ELF-1 (cell line): ENCODE measurements around the gene RICTOR.

Experiments used
- DNase-seq: peaks from one replicate; pipeline ENCODE4 v3.0.0-alpha.2; 2016; ENCODE audit warnings: low read depth, low spot score

Gene RICTOR, protein sequence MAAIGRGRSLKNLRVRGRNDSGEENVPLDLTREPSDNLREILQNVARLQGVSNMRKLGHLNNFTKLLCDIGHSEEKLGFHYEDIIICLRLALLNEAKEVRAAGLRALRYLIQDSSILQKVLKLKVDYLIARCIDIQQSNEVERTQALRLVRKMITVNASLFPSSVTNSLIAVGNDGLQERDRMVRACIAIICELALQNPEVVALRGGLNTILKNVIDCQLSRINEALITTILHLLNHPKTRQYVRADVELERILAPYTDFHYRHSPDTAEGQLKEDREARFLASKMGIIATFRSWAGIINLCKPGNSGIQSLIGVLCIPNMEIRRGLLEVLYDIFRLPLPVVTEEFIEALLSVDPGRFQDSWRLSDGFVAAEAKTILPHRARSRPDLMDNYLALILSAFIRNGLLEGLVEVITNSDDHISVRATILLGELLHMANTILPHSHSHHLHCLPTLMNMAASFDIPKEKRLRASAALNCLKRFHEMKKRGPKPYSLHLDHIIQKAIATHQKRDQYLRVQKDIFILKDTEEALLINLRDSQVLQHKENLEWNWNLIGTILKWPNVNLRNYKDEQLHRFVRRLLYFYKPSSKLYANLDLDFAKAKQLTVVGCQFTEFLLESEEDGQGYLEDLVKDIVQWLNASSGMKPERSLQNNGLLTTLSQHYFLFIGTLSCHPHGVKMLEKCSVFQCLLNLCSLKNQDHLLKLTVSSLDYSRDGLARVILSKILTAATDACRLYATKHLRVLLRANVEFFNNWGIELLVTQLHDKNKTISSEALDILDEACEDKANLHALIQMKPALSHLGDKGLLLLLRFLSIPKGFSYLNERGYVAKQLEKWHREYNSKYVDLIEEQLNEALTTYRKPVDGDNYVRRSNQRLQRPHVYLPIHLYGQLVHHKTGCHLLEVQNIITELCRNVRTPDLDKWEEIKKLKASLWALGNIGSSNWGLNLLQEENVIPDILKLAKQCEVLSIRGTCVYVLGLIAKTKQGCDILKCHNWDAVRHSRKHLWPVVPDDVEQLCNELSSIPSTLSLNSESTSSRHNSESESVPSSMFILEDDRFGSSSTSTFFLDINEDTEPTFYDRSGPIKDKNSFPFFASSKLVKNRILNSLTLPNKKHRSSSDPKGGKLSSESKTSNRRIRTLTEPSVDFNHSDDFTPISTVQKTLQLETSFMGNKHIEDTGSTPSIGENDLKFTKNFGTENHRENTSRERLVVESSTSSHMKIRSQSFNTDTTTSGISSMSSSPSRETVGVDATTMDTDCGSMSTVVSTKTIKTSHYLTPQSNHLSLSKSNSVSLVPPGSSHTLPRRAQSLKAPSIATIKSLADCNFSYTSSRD (N-terminal part only)

DNA sequence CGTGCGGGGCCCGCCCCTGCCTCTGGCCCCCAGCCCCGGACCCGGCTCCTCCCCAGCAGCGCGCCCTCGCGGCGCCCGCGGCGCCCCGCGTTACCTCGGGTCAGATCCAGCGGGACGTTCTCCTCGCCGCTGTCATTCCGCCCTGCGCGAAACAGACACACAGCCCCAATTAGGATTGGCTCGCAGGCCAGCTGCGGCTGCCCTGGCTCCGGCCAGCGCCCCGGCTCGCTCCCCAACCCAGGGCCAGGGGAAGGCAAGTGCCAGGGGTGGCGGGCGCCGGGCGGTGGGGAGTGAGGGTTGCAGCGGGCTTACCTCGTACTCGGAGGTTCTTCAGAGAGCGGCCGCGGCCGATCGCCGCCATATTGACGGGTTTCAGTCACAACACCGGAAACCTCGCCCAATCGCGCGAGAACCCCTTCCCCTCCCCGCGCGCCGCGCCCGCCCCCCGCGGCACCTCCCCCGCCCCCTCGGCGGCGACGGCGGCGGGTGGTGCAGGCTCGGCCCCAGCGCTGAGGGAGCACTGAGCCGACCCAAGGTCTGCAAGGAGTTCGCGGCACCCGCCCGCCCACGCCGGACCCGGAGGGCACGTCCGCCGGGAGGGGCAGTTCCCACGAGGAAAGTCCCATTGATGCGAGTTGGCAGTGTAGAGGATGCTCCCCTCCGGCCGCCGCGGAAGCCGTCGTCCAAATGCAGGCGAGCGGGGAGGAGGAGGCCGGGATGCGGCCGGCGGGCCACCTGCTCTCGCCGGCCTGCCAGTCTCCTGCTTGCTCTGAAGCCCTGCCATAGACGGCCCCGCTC lies at the start of gene RICTOR:
RICTOR (minus strand) TSS at position 383 of the 798 bp plus-strand sequence; CDS start at position 361, 22 bp downstream.
- peak; percentile 82 for DNase-seq

- DNase-seq, result no peak
These were observed 47.7 kb upstream of the RICTOR start for GRCh38 chr5:39121922-39122321.

- DNase-seq, result no peak
These were observed 47.1 kb upstream of the RICTOR start for GRCh38 chr5:39121315-39121714.

GRCh38 chr5:39120052-39120420 lies 45.8 kb upstream of the RICTOR start:
- no peak for DNase-seq

DNA sequence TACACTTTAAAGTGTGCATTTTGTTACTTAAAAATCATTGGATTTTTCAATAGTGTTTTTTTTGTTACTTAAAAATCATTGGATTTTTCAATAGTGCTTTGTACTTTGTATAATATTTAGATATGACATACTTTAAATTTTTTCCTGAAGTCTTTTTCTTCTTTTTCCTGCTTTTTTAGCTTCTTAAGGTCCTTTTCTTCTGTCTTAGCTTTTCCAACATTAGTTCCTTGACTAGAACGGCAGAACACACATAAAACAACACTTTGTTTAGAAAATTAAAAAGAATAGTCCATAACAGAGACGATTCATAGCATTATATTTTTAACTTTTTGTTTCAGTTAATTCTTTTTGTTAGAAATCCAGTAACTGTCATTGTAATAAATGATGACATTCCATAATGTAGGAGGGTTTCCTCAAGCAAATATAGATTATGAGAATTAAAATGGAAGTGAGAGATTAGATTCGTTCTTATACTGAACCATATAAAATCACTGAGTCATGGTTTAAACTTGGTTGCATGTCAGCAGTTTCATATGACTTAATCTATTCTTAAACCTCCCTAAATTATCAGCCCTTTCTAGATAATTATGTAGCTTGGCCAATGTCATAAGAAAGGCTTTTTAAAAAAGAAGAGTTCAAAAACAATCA lies 45.3 kb upstream of the RICTOR start:
- DNase-seq, result no peak

GRCh38 chr5:39118638-39119037 lies 44.4 kb upstream of the RICTOR start:
- DNase-seq, result no peak

DNA sequence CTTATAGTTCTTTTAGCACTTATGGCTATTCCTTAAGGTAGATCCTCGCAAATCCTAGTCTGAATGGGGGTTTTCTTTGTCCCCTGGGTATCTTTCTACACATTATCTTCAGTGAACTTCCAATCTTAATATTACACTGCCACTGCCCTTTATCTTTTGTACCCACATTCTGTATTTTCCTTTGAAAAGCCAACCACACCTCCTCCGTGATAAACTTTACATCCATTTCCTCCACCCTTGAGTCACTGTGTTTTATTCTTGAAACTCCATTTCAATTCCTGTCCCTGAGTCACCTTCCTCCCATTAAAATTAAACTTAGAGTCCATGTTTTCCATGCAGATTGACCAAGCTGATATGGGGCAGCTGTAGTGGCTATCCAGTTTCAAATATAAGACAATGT lies 43.2 kb upstream of the RICTOR start:
- no peak for DNase-seq

- DNase-seq, result no peak
These were observed 42.4 kb upstream of the RICTOR start for GRCh38 chr5:39116344-39117170.

DNA sequence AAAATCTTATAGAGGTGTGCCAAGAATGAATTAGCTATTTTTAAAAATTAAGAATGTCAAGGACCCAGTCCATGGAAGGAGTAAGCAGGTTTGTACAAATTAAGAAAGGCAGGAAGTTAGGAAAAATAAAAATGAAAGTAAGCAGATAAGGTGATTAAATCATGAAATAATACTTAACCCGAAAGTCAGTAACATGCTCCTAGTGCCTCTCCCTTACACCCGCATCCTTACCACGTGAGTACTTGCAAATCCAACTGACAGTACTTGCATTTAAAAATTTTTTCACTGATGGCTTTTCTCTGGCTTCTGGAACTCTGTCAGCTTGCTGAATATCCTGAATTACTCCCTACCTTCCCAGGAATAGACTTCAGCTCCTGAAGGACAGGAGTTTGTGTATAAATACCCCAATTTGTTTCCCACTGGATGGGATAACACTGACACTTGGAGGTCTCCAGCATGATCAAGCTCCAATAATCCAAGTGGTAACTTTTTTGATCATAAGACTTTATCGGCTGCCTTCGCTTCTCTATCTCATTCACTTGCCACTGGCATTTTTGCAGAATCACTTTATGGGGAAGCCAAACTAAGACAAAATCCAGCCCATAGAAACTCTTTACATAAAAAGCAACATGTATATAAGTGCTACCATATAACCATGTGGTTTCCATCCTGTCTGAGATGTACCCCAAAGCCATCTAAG lies 41.6 kb upstream of the RICTOR start:
- no peak for DNase-seq

GRCh38 chr5:39114155-39114554 lies 40.0 kb upstream of the RICTOR start:
- DNase-seq, result no peak

DNA sequence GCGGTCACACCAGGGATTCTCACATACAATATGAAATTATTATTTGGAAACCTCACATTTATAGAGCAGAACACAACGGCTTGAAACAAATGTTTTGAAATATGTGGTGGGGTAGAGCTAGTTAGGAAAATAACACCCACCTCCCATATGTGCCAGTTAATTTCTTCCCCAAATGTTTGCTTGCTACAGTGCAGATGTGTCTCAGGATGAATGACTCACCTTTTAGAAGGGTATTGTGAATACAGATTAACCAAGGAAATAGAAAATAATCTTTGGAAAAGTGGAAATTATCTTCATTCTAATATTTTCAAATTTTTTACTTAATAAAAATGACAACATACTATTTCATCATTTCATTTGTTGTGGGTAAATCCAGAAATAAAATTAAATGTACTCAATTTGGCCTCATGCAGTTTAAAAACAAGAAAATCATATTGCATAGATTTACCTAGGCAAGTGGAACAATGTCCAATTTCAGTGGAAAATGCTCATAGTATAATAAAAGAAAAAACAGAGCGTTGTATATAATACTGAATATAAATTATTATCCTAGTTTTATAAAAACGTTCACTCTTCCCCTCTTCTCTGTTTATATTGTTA lies 39.3 kb upstream of the RICTOR start:
- DNase-seq, result no peak

DNA sequence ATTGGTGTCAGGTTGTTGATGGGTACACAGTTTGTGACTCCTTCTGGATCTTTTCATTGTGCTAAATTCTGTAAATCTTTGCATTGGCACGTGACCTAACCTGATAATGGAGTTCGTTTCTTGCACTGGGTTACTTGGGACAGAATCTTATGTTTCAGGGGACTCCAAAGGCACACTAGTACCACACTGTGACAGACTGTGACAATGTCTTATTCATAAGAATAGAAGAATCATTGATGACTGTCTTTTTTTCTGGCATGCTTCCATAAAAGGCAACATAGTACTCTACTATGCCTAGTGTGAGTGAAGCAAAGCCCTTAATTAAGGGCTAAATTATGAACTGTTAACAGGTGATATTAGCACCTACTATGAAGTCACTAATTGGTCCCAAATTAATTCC lies 35.4 kb upstream of the RICTOR start:
- no peak for DNase-seq

- no peak for DNase-seq
These were observed 34.8 kb upstream of the RICTOR start for GRCh38 chr5:39108987-39109386.

GRCh38 chr5:39107350-39107749 lies 33.2 kb upstream of the RICTOR start:
- DNase-seq, result no peak

DNA sequence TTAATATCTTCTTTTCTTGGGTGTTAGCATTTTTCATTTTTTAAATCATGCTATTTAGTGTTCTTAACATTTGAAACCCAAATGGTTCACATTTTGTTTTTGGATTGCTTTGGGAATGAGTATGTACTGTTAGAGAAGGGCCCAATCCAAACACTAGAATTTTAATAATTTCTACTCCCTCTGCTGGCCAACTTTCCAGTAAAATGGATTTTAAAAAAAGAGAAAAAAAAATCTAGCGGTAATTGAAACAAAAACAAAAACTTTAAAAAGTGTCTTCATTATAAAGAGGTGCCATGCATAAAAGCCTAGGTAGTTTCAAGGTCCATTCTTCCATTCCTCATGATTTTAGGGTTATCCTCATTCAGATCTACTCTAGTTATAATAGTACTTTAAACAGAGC lies 32.1 kb upstream of the RICTOR start:
- DNase-seq, result no peak

- peak; percentile 18 for DNase-seq
These were observed 30.0 kb upstream of the RICTOR start for GRCh38 chr5:39104221-39104620.

GRCh38 chr5:39102684-39103155 lies 28.5 kb upstream of the RICTOR start:
- no peak for DNase-seq

DNA sequence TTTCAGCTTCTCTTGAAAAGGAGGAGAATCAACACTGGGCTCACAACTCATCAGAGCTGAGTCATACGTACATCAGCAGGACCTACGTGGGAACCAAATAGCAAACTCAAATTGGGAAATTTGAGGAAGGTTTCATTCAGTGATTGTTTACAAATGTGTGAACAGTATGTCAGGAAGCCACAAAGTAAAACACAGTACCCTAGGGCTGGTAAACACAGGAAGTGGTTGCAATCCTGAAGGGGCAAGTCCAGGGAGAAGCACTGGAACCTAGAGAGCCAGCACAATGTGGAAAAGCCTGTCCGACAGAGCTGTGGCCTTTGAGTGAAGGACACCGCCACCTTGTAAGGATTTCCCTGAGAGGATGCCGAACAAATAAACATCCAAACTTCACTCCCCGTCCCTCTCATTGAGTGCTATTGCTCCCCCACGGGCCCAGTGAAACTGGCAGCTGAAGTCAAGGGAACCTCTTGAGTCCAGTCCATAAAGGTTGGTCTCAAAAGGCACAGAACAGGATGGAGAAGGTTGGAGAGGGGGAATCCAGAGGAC lies 26.7 kb upstream of the RICTOR start:
- DNase-seq, result peak; percentile 58
